ENCODE results near the gene DUSP28.

Gene DUSP28

GRCh38 chr2:240571314-240571973 lies 11.3 kb downstream of the DUSP28 start:
- H3K4me3 ChIP-seq (ENCODE audit: low read depth, low read length): no peak overlapping the region
- TF ChIP-seq CTCF (IDR thresholded peaks at IDR 0.05; ENCODE audit: borderline replicate concordance, insufficient read depth, low read depth, low read length): no peak

DNA sequence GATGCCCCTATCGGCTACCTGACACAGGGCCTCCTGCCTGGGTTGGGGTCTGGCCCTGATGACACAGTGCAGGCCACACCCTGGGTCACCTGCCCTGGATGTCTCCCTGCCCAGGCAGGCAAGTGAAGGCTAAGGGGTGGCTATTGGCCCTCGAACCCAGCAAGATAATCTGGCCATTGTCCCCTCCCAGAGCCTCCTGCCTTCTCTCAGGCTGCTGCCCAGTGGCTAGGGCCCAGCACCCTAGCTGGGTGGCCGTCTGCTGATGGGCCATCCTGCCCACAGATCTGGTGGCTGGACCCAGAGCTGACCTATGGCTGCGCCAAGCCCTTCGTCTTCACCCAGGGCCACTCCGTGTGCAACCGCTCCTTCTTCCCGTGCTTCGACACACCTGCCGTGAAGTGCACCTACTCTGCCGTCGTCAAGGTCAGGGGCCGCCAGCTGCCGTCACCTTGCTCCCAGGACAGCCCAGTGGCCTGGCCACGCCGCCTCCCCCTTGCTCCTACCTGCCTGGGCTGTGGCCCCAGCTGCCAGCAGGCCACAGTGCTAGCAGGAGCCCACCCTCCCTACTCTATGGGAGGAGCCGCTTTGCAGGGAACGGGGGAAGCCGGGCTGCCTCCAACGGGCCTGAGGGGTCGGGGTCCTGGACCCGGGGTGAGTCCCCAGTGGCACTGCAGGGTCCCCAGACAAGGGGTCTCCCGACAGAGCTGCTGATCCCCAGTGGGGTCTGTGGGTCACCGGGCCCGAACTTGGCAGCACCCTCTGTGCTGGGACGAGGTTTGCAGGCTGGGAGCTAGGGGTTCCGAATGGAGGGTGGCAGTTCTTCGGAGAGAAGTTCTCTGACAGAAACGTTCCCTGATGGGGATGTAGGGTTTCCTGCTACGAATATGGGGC lies 12.2 kb downstream of the DUSP28 start:
- no peak overlapping the region for H3K4me3 ChIP-seq (ENCODE audit: low read depth, low read length)
- no peak for TF ChIP-seq CTCF (IDR thresholded peaks at IDR 0.05; ENCODE audit: borderline replicate concordance, insufficient read depth, low read depth, low read length)

- TF ChIP-seq CTCF (IDR thresholded peaks at IDR 0.05; ENCODE audit: borderline replicate concordance, insufficient read depth, low read depth, low read length): no peak
Measured at GRCh38 chr2:240573071-240573515, 12.9 kb downstream of the DUSP28 start.

GRCh38 chr2:240573516-240574385 lies 13.6 kb downstream of the DUSP28 start:
- TF ChIP-seq CTCF (IDR thresholded peaks at IDR 0.05; ENCODE audit: borderline replicate concordance, insufficient read depth, low read depth, low read length): no peak
- H3K4me3 ChIP-seq (ENCODE audit: low read depth, low read length): no peak overlapping the region

More at GRCh38 chr2:240573071-240573515, 12.9 kb downstream of the DUSP28 start:
- no peak overlapping the region for H3K4me3 ChIP-seq (ENCODE audit: low read depth, low read length)

GRCh38 chr2:240574386-240575100 lies 14.4 kb downstream of the DUSP28 start:
- no peak for TF ChIP-seq CTCF (IDR thresholded peaks at IDR 0.05; ENCODE audit: borderline replicate concordance, insufficient read depth, low read depth, low read length)
- no peak overlapping the region for H3K4me3 ChIP-seq (ENCODE audit: low read depth, low read length)

Measured in GM12875 (cell line).